IPS DF 19.7 (cell line): ENCODE data around the gene CCL26.
"Not testable (repeated sequence)": the region's sequence is repeated elsewhere in the genome, so short reads cannot be mapped to it uniquely, and the experiment has no call there.

ENCODE experiments used
- DNase-seq: peaks from one replicate; pipeline ENCODE4 v3.0.0-alpha.2; 2013; ENCODE audit warnings: low read depth, low spot score

CCL26 gene

GRCh38 chr7:75738975-75739795, 32.8 kb downstream of the CCL26 start:
- no peak for DNase-seq

DNA sequence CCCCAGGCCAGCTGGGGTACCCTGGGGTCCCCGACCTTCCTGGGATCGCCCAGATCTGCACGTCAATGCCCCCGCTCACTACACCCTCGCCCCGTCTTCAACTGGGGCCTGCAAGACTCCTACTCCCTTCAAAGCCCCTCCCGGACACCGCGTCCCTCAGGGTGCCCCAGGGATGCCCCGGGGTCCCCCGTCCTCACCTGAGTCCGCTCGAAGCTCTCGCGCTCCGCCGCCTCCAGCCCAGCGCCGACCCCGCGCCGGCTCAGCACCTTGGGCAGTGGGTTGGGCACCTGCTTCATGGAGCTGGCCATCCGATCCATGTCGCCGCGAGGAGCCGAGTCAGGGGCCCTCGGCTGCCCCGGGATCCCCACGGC, 33.4 kb downstream of the CCL26 start, which contains the start of gene HIP1:
Gene HIP1 (minus strand): TSS at position 338 of the 371 bp plus-strand sequence. CDS start 21 bp downstream, at position 317.
- DNase-seq: no peak

DNA sequence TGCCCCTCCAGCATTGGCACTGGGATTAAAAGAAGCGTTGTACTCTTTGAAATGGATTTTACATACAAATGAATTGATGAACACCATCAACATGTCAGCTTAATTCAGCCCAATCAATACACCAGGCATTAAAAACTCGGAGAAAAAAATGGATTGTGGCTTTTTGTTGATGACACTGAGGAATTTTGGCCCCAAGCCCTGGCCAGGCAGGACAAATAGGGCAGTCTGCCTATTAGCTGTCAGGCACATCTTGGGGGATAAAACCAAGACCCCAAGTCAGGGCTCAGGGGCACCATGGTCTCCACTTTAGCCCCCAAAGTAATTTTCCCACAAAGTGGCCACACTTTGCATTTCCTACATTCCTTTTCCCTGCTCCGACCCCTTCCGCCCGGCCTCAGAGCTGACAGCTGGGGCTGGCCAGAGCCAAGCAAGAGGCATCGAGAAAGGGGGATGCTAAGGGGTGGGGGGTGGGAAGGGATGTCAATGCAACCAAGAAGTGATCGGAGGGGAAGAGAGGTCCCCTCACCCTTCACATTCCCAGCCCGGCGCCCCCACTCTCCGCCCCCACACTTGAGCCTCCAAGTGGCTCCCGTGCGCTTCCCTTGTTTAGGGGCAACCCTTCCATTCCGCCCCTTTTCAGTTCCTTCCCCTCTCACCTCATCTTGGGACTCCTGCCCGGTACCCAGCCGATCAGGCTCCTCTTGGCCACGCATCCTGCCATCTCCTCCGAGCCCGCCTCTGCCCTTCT, 34.0 kb downstream of the CCL26 start:
- DNase-seq: no peak

- DNase-seq: no peak
Observed at GRCh38 chr7:75735581-75736350, 36.2 kb downstream of the CCL26 start.

- DNase-seq: no peak
Observed at GRCh38 chr7:75734586-75735458, 37.2 kb downstream of the CCL26 start.

GRCh38 chr7:75732764-75733630, 39.0 kb downstream of the CCL26 start:
- no peak for DNase-seq

GRCh38 chr7:75732016-75732521, 39.9 kb downstream of the CCL26 start:
- DNase-seq: no peak

DNA sequence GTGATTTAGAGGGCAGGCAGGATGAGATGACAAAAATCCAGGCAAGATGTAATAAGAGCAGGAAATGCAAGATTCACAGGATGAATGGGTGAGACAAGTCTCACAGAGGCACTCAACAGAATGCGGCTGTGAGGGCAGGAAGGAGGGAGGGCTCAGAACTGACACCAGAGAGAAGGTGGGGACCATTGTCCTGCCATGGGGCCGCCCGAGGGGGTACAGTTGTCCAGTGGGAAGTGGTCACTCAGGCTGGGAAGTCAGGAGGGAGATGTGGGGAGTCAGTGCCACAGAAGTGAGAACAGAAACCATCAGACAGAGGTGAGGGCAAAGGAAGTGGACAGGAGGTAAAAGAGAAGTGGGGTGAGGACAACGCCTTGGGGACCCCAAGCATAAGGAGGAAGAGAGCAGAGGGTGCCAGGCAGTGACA, 42.1 kb downstream of the CCL26 start:
- no peak for DNase-seq

GRCh38 chr7:75727881-75728593, 44.0 kb downstream of the CCL26 start:
- no peak for DNase-seq

- DNase-seq: not testable (repeated sequence)
Observed at GRCh38 chr7:75727351-75727750, 44.7 kb downstream of the CCL26 start.

DNA sequence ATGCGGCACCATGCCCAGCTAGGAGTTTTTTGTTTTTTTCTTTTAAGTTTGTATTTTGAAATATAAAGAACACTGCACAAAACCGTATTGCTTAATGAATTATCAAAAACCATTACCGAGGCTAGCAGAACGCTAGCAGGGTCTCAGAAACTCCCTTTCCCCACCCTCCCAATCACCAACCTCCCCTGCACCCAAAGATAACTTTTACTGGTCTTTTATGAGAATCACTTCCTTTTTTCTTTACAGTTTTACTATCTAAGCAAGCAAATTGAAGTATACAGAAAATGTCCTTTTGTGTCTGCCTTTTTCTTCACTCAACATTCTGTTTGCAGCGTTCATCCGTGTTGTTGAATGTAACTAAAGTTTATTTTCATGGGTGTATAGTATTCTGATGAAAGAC, 46.7 kb downstream of the CCL26 start:
- no peak for DNase-seq

DNA sequence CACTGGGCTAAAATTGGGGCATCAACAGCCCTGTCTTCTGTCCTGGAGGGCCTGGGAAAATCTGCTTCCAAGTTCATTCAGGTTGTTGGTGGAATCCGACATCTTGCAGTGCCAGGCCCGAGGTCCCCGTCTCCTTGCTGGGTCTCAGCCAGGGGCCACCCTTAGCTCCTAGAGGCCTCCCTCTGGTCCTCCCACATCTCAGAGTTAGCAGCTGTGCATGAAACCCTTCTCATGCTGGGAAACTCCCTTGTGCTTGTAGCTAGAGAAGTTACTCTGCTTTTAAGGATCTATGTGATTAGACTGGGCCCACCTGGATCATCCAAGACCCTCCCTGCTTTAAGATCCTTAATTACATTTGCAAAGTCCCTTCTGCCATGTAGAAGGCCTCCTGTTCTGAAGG, 48.6 kb downstream of the CCL26 start:
- no peak for DNase-seq

- no peak for DNase-seq
Observed at GRCh38 chr7:75722373-75722772, 49.6 kb downstream of the CCL26 start.

DNA sequence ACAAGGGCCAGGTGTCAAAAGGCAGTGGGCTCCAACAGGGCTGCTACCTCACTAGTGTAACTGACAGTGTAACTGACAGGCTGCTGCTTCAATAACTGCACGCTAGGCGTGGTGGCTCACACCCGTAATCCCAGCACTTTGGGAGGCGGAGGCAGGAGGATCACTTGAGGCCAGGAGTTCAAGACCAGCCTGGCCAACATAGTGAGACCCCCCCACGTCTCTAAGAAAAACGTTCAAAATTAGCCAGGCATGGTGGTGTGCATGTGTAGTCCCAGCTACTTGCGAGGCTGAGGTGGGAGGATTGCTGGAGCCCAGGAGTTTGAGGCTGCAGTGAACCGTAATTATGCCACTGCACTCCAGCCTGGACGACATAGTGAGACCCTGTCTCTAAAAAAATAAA, 50.1 kb downstream of the CCL26 start:
- DNase-seq: not testable (repeated sequence)

DNA sequence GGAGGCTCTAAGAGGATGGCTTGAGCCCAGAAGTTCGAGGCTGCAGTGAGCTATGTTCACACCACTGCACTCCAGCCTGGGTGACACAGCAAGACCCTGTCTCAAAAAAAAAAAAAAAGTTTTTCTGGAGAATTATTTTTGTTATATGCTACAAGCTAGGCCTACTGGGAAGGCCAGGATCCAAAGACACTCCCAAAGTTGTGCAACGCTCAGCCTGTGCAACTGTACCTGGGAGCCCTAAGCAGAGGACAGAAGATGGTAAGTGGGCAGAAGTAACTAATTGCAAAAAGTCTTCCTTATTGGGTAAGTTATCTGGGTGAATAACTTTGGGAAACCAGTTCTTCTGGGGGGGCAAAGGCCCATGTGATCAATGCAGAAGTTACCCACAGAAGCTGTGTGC, 50.6 kb downstream of the CCL26 start:
- DNase-seq: no peak

- DNase-seq: no peak
Observed at GRCh38 chr7:75719626-75720025, 52.4 kb downstream of the CCL26 start.
